ENCODE data around the gene SLC11A2. TPM values are rescaled to one million over a fixed set of nuclear protein-coding genes. Genes with fewer than 3 reads are reported as not detected.

Gene SLC11A2
- total RNA-seq, 2 donors from 2014 or later = 61.6 to 82.3 TPM

GRCh38 chr12:50986966-50987737 lies 39.0 kb downstream of the SLC11A2 start:
- Histone ChIP-seq H3K4me3 (no peak overlapping the region), H3K27ac (peak overlapping the region; percentile 34 to 80), H3K36me3 (peaks cover 26% of the 10 kb centered on the region), H3K4me1 (ENCODE audit: control insufficient read depth in 1 of 2, low read depth in 2 of 2) (peaks cover 29 to 37% of the 10 kb centered on the region in 2 donors), H3K27me3 (replicated peaks; ENCODE audit: insufficient read depth) (no peaks in the 10 kb centered on the region), H3K9me3 (no peaks in the 10 kb centered on the region)
- no peak for DNase-seq (ENCODE audit: low spot score)
- no peak for ATAC-seq (ENCODE audit: insufficient number of reproducible peaks, low FRiP score, low read depth)
- TF ChIP-seq CTCF (IDR thresholded peaks at IDR 0.05) = peak; percentile 49

- H3K4me1 ChIP-seq (ENCODE audit: control insufficient read depth in 1 of 2, low read depth in 2 of 2) = peaks cover 29 to 37% of the 10 kb centered on the region in 2 donors
- TF ChIP-seq CTCF (IDR thresholded peaks at IDR 0.05) = no peak
- H3K27ac ChIP-seq = peak overlapping the region; percentile 80
- DNase-seq (ENCODE audit: low spot score) = no peak
- H3K36me3 ChIP-seq = peaks cover 8% of the 10 kb centered on the region
- peak overlapping the region; percentile 9 for H3K4me3 ChIP-seq
- no peaks in the 10 kb centered on the region for H3K27me3 ChIP-seq (replicated peaks; ENCODE audit: insufficient read depth)
- no peaks in the 10 kb centered on the region for H3K9me3 ChIP-seq
- peak; percentile 85 for ATAC-seq (ENCODE audit: insufficient number of reproducible peaks, low FRiP score, low read depth)
These were observed 40.9 kb downstream of the SLC11A2 start for GRCh38 chr12:50985322-50985721.

- DNase-seq (ENCODE audit: low spot score) (no peak), ATAC-seq (ENCODE audit: insufficient number of reproducible peaks, low FRiP score, low read depth) (peak; percentile 78)
- no peaks in the 10 kb centered on the region for H3K9me3 ChIP-seq
- H3K27ac ChIP-seq = peak overlapping the region; percentile 80
- no peak overlapping the region for H3K4me3 ChIP-seq
- H3K36me3 ChIP-seq = peaks cover 6% of the 10 kb centered on the region
- H3K27me3 ChIP-seq (replicated peaks; ENCODE audit: insufficient read depth) = no peaks in the 10 kb centered on the region
- H3K4me1 ChIP-seq (ENCODE audit: control insufficient read depth in 1 of 2, low read depth in 2 of 2) = peaks cover 29 to 37% of the 10 kb centered on the region in 2 donors
- no peak for TF ChIP-seq CTCF (IDR thresholded peaks at IDR 0.05)
These were observed 41.4 kb downstream of the SLC11A2 start for GRCh38 chr12:50984586-50985298.

DNA sequence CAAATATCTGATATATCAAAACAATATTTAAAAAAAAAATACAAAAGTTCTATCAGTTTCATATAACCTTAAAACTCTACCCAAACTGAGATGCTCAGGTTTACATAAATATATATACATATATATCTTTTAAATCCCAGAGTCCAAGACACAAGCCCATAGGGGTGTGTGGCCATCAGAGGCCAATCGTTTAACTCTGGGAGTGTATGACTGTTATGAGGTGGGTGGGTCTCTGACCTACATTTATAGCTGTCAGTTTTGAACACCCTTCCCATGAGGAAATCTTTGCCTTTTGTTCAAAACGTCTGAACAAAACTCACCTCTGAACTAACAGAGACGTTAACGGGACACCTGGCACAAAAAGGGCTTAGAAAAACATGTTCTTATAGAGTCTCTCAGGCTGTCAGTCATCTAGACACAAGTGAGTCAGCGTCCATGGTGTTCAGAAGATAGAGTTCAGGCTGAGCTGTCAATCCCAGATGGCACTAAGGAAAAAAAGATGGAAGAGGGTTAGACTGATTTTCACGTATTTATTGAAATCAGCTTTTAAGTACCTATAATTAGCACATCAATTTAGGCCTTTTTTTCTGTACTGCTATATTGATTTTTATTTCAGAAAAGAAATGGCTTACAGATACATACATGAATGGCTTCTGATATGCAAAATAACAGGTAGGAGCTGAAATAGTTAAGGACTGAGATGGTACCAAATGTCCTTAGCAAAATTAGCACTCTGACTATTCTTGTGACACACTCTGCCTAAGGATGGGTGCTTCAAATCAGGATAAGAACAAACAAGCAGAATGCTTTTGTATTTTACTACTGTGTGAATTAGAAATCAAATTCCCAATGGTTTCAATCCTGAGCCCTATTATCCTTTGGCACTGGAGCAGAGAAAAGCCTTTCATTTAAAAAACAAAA lies 44.6 kb downstream of the SLC11A2 start:
- Histone ChIP-seq H3K36me3 (no peaks in the 10 kb centered on the region), H3K4me1 (ENCODE audit: control insufficient read depth in 1 of 2, low read depth in 2 of 2) (peaks cover 29 to 34% of the 10 kb centered on the region in 2 donors), H3K4me3 (no peak overlapping the region), H3K27ac (peak overlapping the region in 1 of 2 donors; percentile 38), H3K27me3 (replicated peaks; ENCODE audit: insufficient read depth) (no peaks in the 10 kb centered on the region), H3K9me3 (no peaks in the 10 kb centered on the region)
- no peak for DNase-seq (ENCODE audit: low spot score)
- no peak for ATAC-seq (ENCODE audit: insufficient number of reproducible peaks, low FRiP score, low read depth)
- TF ChIP-seq CTCF (IDR thresholded peaks at IDR 0.05) = no peak

Data from thoracic aorta (tissue), 2 donors.